Gastrocnemius medialis (tissue), 4 donors: ENCODE data around the gene ALMS1. TPM values are rescaled to one million over a fixed set of nuclear protein-coding genes. Genes with fewer than 3 reads are reported as not detected.
"Not testable (repeated sequence)": the region's sequence is repeated elsewhere in the genome, so short reads cannot be mapped to it uniquely, and the experiment has no call there.

Experiments
- ATAC-seq, 2 donors: fragments of 150-250 bp; one replicate each; pipeline ENCODE4 v1.9.1; 2016
- DNase-seq, 2 donors: peaks; one replicate each; pipeline ENCODE4 v3.0.0-alpha.2; 2019
- H3K27ac ChIP-seq, 4 donors: fragments of 200-600 bp; sonication (generic); 1 replicate in 1 of 4; 2 replicates in 3 of 4; pipeline ENCODE4 v1.5.1; 2016 to 2018; ENCODE audit warnings: mild to moderate bottlenecking in 2 of 4, moderate library complexity in 1 of 4
- H3K27me3 ChIP-seq, 3 donors: fragments of 200-600 bp; sonication (generic) in 2 of 3; 1 replicate in 1 of 3; 2 replicates in 2 of 3; pipeline versions ENCODE4 v1.5.1 to v1.6.0; 2016 to 2019; ENCODE audit warnings: mild to moderate bottlenecking in 1 of 3, moderate library complexity in 1 of 3
- H3K36me3 ChIP-seq, 2 donors: fragments of 200-600 bp; sonication (generic) in 1 of 2; one replicate each; pipeline ENCODE4 v1.5.1; 2017 to 2018
- H3K4me1 ChIP-seq, 2 donors: fragments of 200-600 bp; sonication (generic) in 1 of 2; one replicate each; pipeline ENCODE4 v1.5.1; 2016 to 2017; ENCODE audit warnings: mild to moderate bottlenecking in 2 of 2
- H3K4me3 ChIP-seq, 4 donors: fragments of 200-600 bp; sonication (generic) in 3 of 4; 1 replicate in 1 of 4; 2 replicates in 3 of 4; pipeline ENCODE4 v1.5.1; 2016 to 2019; ENCODE audit warnings: mild to moderate bottlenecking in 2 of 4
- H3K9me3 ChIP-seq, 3 donors: fragments of 200-600 bp; sonication (generic) in 2 of 3; 1 replicate in 1 of 3; 2 replicates in 2 of 3; pipeline ENCODE4 v1.5.1; 2016 to 2019
- POLR2A ChIP-seq, 2 donors: fragments of 450-650 bp; IDR thresholded peaks; one replicate each; pipeline ENCODE4 v1.6.1; 2017; ENCODE audit warnings: antibody characterized with exemption in 2 of 2, mild to moderate bottlenecking in 2 of 2, moderate library complexity in 2 of 2
- in situ Hi-C, 4 donors: fragments of 200-750 bp; cut with MboI; loops; one replicate each; pipeline versions ENCODE4 v1.15.0 to v1.8.0; 2017; ENCODE audit warnings: low sequenced_read_pairs in 4 of 4
- intact Hi-C: fragments of 100-400 bp; cut with DNase I; formaldehyde crosslinking; loops from one replicate; pipeline ENCODE4 v1.15.1; 2023; ENCODE audit warnings: low total_unique reads
- total RNA-seq, 4 donors: library from RNA; depleted of rRNA; stranded (reverse); fragments of >200 nt; gene quantifications; one replicate each; pipeline versions ENCODE4 v1.1.0 to v1.2.3, GENCODE V29; 2016
- TF ChIP-seq, protein P1 (sequence below), 5 experiments: fragments of 450-650 bp in 3 of 5; fragments of 200-600 bp in 2 of 5; sonication (generic) in 2 of 5; IDR thresholded peaks in 4 of 5; conservative IDR thresholded peaks in 1 of 5; 1 replicate in 4 of 5; 2 replicates in 1 of 5; pipeline ENCODE4 v1.5.1; 2016 to 2019; ENCODE audit warnings: antibody characterized with exemption in 5 of 5, mild to moderate bottlenecking in 3 of 5, moderate library complexity in 3 of 5

ALMS1 gene
- total RNA-seq, 4 donors from 2014 or later: 10.0 to 18.1 (median 13.9) TPM

DNA sequence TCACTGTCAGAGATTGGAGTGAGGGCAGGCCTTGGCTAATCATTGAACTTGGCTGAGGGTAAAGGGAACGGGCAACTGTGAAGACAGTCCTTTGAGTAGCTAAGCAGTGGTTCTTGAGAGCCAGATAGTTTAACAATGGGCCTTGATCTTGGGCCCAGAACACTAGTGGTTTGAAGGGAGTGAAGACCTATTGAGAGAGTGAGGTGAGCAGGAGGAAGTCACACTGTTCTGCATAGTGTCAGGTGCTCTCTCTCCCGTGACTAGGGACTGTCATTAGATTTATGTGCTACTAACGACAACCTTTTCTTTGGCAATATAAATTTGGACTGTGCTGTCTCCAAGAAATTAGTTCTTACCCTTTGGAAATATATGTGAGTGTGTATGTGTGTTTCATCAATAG is 44.6 kb upstream of the ALMS1 start:
- H3K27me3 ChIP-seq: no peaks in the 10 kb centered on the region
- H3K27ac ChIP-seq: no peak overlapping the region
- TF ChIP-seq POLR2A (IDR thresholded peaks at IDR 0.05): no peak
- TF ChIP-seq, protein P1, sequence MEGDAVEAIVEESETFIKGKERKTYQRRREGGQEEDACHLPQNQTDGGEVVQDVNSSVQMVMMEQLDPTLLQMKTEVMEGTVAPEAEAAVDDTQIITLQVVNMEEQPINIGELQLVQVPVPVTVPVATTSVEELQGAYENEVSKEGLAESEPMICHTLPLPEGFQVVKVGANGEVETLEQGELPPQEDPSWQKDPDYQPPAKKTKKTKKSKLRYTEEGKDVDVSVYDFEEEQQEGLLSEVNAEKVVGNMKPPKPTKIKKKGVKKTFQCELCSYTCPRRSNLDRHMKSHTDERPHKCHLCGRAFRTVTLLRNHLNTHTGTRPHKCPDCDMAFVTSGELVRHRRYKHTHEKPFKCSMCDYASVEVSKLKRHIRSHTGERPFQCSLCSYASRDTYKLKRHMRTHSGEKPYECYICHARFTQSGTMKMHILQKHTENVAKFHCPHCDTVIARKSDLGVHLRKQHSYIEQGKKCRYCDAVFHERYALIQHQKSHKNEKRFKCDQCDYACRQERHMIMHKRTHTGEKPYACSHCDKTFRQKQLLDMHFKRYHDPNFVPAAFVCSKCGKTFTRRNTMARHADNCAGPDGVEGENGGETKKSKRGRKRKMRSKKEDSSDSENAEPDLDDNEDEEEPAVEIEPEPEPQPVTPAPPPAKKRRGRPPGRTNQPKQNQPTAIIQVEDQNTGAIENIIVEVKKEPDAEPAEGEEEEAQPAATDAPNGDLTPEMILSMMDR (IDR thresholded peaks at IDR 0.05 in 4 of 5, conservative IDR thresholded peaks at IDR 0.05 in 1 of 5): no peak

DNA sequence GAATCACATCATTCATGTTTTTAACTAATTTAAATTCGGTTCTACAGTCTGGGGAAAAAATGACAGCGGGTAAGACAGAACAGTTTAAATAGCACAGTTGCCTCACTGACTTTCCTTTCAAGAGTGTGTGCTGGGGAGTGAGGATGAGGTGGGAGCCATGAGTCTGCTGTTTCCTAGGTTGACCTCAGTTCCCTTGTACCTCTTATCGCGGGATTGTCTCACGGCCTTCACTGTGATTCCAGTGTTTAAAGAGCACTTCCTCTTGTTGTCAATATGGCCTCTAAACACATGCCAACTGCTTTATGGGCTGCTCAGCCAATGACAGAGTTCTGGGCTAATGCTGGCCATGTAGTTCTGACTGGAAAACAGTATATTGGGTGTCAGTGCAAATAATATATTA is 41.6 kb upstream of the ALMS1 start:
- no peaks in the 10 kb centered on the region for H3K36me3 ChIP-seq
- no peak for DNase-seq

More for the DNA sequence above, 44.6 kb upstream of the ALMS1 start:
- Histone ChIP-seq H3K4me1 (no peaks in the 10 kb centered on the region), H3K4me3 (no peak overlapping the region), H3K9me3 (no peaks in the 10 kb centered on the region), H3K36me3 (no peaks in the 10 kb centered on the region)
- in situ Hi-C loops (no loop called here), intact Hi-C loops (no loop called here)
- ATAC-seq (no peak), DNase-seq (no peak)

DNA sequence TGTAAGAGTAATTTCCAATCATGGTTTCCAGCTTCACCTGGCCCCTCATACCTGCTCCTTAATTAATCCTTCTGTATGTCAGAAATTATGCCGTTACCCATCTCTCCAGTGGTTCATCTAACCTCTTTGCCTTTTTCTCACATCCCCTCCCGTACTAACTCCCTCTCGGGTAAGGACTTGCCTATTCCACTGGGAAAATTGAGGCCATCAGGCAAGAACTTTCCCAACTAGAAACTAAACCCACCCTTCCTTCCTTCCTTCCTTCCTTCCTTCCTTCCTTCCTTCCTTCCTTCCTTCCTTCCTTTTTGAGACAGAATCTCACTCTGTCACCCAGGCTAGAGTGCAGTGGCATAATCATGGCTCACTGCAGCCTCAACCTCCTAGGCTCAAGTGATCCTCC is 40.9 kb upstream of the ALMS1 start:
- H3K27me3 ChIP-seq, intact Hi-C loops: not testable (repeated sequence)

More for the DNA sequence above, 41.6 kb upstream of the ALMS1 start:
- ATAC-seq: no peak
- Histone ChIP-seq H3K4me1 (no peaks in the 10 kb centered on the region), H3K27me3 (no peaks in the 10 kb centered on the region), H3K27ac (no peak overlapping the region), H3K4me3 (no peak overlapping the region), H3K9me3 (no peaks in the 10 kb centered on the region)
- TF ChIP-seq, protein P1 (IDR thresholded peaks at IDR 0.05 in 4 of 5, conservative IDR thresholded peaks at IDR 0.05 in 1 of 5): no peak
- TF ChIP-seq POLR2A (IDR thresholded peaks at IDR 0.05): no peak
- in situ Hi-C loops: no loop called here
- intact Hi-C loops: no loop called here

DNA sequence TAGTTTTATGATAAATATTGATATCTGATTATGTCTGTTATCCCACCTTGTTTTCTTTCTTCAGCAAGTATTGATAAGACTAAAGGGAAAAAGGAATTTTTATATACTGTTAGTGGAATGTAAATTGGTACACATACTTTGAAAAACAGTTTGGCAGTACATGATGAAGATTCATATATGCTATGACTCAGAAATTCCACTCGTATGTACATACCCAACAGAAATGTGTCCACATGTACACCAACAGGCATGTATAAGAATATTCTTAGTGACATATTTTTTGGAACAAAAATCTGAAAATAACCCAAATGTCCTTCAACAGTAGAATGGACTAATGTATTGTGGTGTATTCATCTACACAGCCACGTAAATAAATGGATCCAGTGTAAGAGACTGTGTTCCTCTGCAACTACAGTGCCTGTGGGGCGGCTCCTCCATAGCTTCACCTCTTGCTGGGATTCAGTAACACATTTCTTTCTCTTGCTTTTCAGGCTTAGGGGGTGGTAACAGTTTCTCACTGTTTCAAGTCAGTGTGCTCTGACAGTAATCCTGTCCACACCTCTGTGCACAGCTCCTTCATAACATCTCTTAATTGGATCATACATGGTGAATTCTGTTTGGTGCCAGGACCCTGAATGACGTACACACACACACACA is 35.5 kb upstream of the ALMS1 start:
- H3K27ac ChIP-seq: no peak overlapping the region
- H3K9me3 ChIP-seq: no peaks in the 10 kb centered on the region
- in situ Hi-C loops (no loop called here), intact Hi-C loops (no loop called here)
- no peaks in the 10 kb centered on the region for H3K27me3 ChIP-seq
- H3K4me1 ChIP-seq: no peaks in the 10 kb centered on the region
- DNase-seq (no peak), ATAC-seq (no peak)
- no peaks in the 10 kb centered on the region for H3K36me3 ChIP-seq
- H3K4me3 ChIP-seq: no peak overlapping the region
- TF ChIP-seq, protein P1 (IDR thresholded peaks at IDR 0.05 in 4 of 5, conservative IDR thresholded peaks at IDR 0.05 in 1 of 5): no peak
- TF ChIP-seq POLR2A (IDR thresholded peaks at IDR 0.05): no peak

More for the DNA sequence above, 40.9 kb upstream of the ALMS1 start:
- ATAC-seq, H3K4me3 ChIP-seq, H3K4me1 ChIP-seq, in situ Hi-C loops, DNase-seq, H3K27ac ChIP-seq, H3K9me3 ChIP-seq, H3K36me3 ChIP-seq: not testable (repeated sequence)

DNA sequence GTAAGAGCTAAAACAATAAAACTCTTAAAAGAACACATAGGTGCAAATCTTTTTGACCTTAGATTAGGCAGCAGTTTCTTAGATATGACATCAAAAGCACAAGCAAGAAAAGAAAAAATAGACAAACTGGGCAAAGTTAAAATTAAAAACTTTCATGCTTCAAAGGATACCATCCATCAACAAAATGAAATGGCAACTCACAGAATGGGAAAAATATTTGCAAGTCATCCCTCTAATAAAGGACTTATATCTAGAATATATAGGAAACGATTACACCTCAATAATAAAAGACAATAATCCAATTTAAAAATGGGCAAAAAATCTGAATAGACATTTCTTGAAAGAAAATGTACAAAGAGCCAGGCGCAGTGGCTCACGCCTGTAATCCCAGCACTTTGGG is 29.5 kb upstream of the ALMS1 start:
- intact Hi-C loops (no loop called here), in situ Hi-C loops (no loop called here)
- DNase-seq (no peak), ATAC-seq (no peak)
- Histone ChIP-seq H3K27ac (no peak overlapping the region), H3K4me1 (no peaks in the 10 kb centered on the region), H3K27me3 (no peaks in the 10 kb centered on the region), H3K9me3 (no peaks in the 10 kb centered on the region), H3K4me3 (no peak overlapping the region), H3K36me3 (no peaks in the 10 kb centered on the region)
- TF ChIP-seq, protein P1 (IDR thresholded peaks at IDR 0.05 in 4 of 5, conservative IDR thresholded peaks at IDR 0.05 in 1 of 5): no peak
- TF ChIP-seq POLR2A (IDR thresholded peaks at IDR 0.05): no peak
